Gastroesophageal sphincter (tissue), 3 donors: ENCODE results near the gene DPYD.

Source experiments
- POLR2A ChIP-seq, 2 donors: fragments of 450-650 bp; IDR thresholded peaks; one replicate each; pipeline ENCODE4 v1.6.1; 2017; ENCODE audit warnings: antibody characterized with exemption in 2 of 2, mild to moderate bottlenecking in 2 of 2, moderate library complexity in 1 of 2
- TF ChIP-seq, protein P1 (sequence below), 4 experiments: fragments of 200-600 bp in 2 of 4; fragments of 450-650 bp in 2 of 4; sonication (generic) in 1 of 4; IDR thresholded peaks; one replicate each; pipeline ENCODE4 v1.5.1; 2017 to 2019; ENCODE audit warnings: antibody characterized with exemption in 4 of 4, mild to moderate bottlenecking in 2 of 4, moderate library complexity in 2 of 4

DNA sequence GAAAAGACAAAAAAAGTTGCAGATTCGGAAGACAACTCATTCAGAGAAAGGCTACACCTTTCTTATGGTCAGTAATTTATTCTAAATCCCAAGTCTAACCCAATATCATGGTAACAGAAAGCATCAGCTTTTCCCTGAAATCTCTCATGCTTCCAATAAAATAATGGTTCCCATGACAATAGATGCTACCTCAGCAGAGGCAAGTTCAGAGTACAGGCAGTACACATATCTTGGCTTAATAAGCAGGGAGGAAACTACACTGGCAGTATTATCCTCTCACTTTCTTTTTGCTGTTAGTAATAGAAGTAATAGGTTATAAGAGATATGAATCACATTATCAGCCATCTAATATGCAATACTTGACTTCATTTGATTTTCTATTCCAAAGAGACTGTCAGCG lies 137.1 kb downstream of the DPYD start:
- TF ChIP-seq, protein P1, sequence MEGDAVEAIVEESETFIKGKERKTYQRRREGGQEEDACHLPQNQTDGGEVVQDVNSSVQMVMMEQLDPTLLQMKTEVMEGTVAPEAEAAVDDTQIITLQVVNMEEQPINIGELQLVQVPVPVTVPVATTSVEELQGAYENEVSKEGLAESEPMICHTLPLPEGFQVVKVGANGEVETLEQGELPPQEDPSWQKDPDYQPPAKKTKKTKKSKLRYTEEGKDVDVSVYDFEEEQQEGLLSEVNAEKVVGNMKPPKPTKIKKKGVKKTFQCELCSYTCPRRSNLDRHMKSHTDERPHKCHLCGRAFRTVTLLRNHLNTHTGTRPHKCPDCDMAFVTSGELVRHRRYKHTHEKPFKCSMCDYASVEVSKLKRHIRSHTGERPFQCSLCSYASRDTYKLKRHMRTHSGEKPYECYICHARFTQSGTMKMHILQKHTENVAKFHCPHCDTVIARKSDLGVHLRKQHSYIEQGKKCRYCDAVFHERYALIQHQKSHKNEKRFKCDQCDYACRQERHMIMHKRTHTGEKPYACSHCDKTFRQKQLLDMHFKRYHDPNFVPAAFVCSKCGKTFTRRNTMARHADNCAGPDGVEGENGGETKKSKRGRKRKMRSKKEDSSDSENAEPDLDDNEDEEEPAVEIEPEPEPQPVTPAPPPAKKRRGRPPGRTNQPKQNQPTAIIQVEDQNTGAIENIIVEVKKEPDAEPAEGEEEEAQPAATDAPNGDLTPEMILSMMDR (IDR thresholded peaks at IDR 0.05): no peak
- no peak for TF ChIP-seq POLR2A (IDR thresholded peaks at IDR 0.05)
